ENCODE results near the gene HECA.

Gene HECA

GRCh38 chr6:139134817-139135577, at the start of gene HECA:
TSS of gene HECA (plus strand) at chr6:139135080. CDS start at chr6:139135397, 317 bp downstream.
- H3K4me1 ChIP-seq (ENCODE audit: control insufficient read depth in 1 of 2, insufficient read depth in 1 of 2, low read depth in 1 of 2, low read length in 1 of 2) = peaks cover 25 to 38% of the 10 kb centered on the region in 2 experiments

GRCh38 chr6:139091826-139092225, 43.1 kb upstream of the HECA start:
- H3K27ac ChIP-seq = no peak overlapping the region
- H3K9me3 ChIP-seq = no peaks in the 10 kb centered on the region
- TF ChIP-seq CTCF (IDR thresholded peaks at IDR 0.05) = no peak
- no peaks in the 10 kb centered on the region for H3K4me1 ChIP-seq (ENCODE audit: control insufficient read depth in 1 of 2, insufficient read depth in 1 of 2, low read depth in 1 of 2, low read length in 1 of 2)
- H3K4me3 ChIP-seq (ENCODE audit: low read depth in 1 of 2, low read length in 1 of 2) = no peak overlapping the region
- H3K36me3 ChIP-seq = no peaks in the 10 kb centered on the region
- no peaks in the 10 kb centered on the region for H3K27me3 ChIP-seq

More at GRCh38 chr6:139134817-139135577, at the start of gene HECA:
- no peaks in the 10 kb centered on the region for H3K9me3 ChIP-seq
- peak within 1 kb of the TSS; percentile 100 for H3K27ac ChIP-seq
- no peaks in the 10 kb centered on the region for H3K27me3 ChIP-seq
- peak; percentile 34 for TF ChIP-seq CTCF (IDR thresholded peaks at IDR 0.05)
- peaks cover 5% of the 10 kb centered on the region for H3K36me3 ChIP-seq
- H3K4me3 ChIP-seq (ENCODE audit: low read depth in 1 of 2, low read length in 1 of 2) = peak within 1 kb of the TSS; percentile 83 to 92

GRCh38 chr6:139099984-139100383, 34.9 kb upstream of the HECA start:
- Histone ChIP-seq H3K4me1 (ENCODE audit: control insufficient read depth in 1 of 2, insufficient read depth in 1 of 2, low read depth in 1 of 2, low read length in 1 of 2) (no peaks in the 10 kb centered on the region), H3K4me3 (ENCODE audit: low read depth in 1 of 2, low read length in 1 of 2) (no peak overlapping the region)
- TF ChIP-seq CTCF (IDR thresholded peaks at IDR 0.05) = no peak

GRCh38 chr6:139107051-139107450, 27.8 kb upstream of the HECA start:
- Histone ChIP-seq H3K27ac (no peak overlapping the region), H3K27me3 (no peaks in the 10 kb centered on the region), H3K9me3 (no peaks in the 10 kb centered on the region), H3K36me3 (no peaks in the 10 kb centered on the region), H3K4me3 (ENCODE audit: low read depth in 1 of 2, low read length in 1 of 2) (no peak overlapping the region), H3K4me1 (ENCODE audit: control insufficient read depth in 1 of 2, insufficient read depth in 1 of 2, low read depth in 1 of 2, low read length in 1 of 2) (no peaks in the 10 kb centered on the region)
- no peak for TF ChIP-seq CTCF (IDR thresholded peaks at IDR 0.05)

More at GRCh38 chr6:139099984-139100383, 34.9 kb upstream of the HECA start:
- Histone ChIP-seq H3K27ac (no peak overlapping the region), H3K9me3 (no peaks in the 10 kb centered on the region), H3K36me3 (no peaks in the 10 kb centered on the region), H3K27me3 (no peaks in the 10 kb centered on the region)

- H3K9me3 ChIP-seq = no peaks in the 10 kb centered on the region
- no peak overlapping the region for H3K27ac ChIP-seq
- H3K4me1 ChIP-seq (ENCODE audit: control insufficient read depth in 1 of 2, insufficient read depth in 1 of 2, low read depth in 1 of 2, low read length in 1 of 2) = no peaks in the 10 kb centered on the region
- H3K4me3 ChIP-seq (ENCODE audit: low read depth in 1 of 2, low read length in 1 of 2) = no peak overlapping the region
- H3K36me3 ChIP-seq = no peaks in the 10 kb centered on the region
- TF ChIP-seq CTCF (IDR thresholded peaks at IDR 0.05) = no peak
- no peaks in the 10 kb centered on the region for H3K27me3 ChIP-seq
Measured at GRCh38 chr6:139108378-139108777, 26.5 kb upstream of the HECA start.

Measured in neutrophil (primary cell).